Central memory CD8-positive, alpha-beta T cell (primary cell): ENCODE results near the gene IARS2.
"Not testable (repeated sequence)": the region's sequence is repeated elsewhere in the genome, so short reads cannot be mapped to it uniquely, and the experiment has no call there.

Experiments used
- ATAC-seq: fragments of 150-1000 bp; cut with Tn5 transposase; replicated peaks from 2 replicates; pipeline ENCODE4 v1.10.0; 2022; ENCODE audit warnings: mild to moderate bottlenecking, moderate FRiP score, moderate number of reproducible peaks; ENCODE audit not compliant: poor library complexity, severe bottlenecking; ENCODE audit errors: extremely low read depth
- DNase-seq, 2 donors: peaks; one replicate each; pipeline ENCODE4 v3.0.0; 2021; ENCODE audit warnings: low spot score in 2 of 2
- H3K27ac Mint-ChIP-seq: one replicate; pipeline ENCODE4 v1.8.0; 2022; ENCODE audit warnings: low read depth, mild to moderate bottlenecking, moderate library complexity, mixed read lengths
- H3K27me3 Mint-ChIP-seq: one replicate; pipeline ENCODE4 v1.8.0; 2022; ENCODE audit warnings: mixed read lengths
- H3K36me3 Mint-ChIP-seq: one replicate; pipeline ENCODE4 v1.8.0; 2022; ENCODE audit warnings: mild to moderate bottlenecking, moderate library complexity, mixed read lengths; ENCODE audit not compliant: insufficient read depth
- H3K4me1 Mint-ChIP-seq: one replicate; pipeline ENCODE4 v1.8.0; 2022; ENCODE audit warnings: mixed read lengths
- H3K4me3 Mint-ChIP-seq: one replicate; pipeline ENCODE4 v1.8.0; 2022; ENCODE audit warnings: mild to moderate bottlenecking, moderate library complexity, mixed read lengths
- H3K9me3 Mint-ChIP-seq: one replicate; pipeline ENCODE4 v1.8.0; 2022; ENCODE audit warnings: mixed read lengths

The IARS2 gene

GRCh38 chr1:220158530-220158929, 64.6 kb downstream of the IARS2 start:
- peaks cover 13% of the 10 kb centered on the region for H3K4me1 Mint-ChIP-seq
- peaks cover 34% of the 10 kb centered on the region for H3K36me3 Mint-ChIP-seq
- H3K4me3 Mint-ChIP-seq, H3K27ac Mint-ChIP-seq, H3K9me3 Mint-ChIP-seq, ATAC-seq, DNase-seq, H3K27me3 Mint-ChIP-seq: not testable (repeated sequence)

- H3K27ac Mint-ChIP-seq = no peak overlapping the region
- ATAC-seq (no peak), DNase-seq (no peak)
- no peaks in the 10 kb centered on the region for H3K27me3 Mint-ChIP-seq
- H3K4me3 Mint-ChIP-seq = no peak overlapping the region
- H3K36me3 Mint-ChIP-seq = peaks cover 31% of the 10 kb centered on the region
- H3K4me1 Mint-ChIP-seq = peaks cover 13% of the 10 kb centered on the region
- no peaks in the 10 kb centered on the region for H3K9me3 Mint-ChIP-seq
Observed at GRCh38 chr1:220159041-220159440, 65.1 kb downstream of the IARS2 start.

GRCh38 chr1:220160027-220160426, 66.1 kb downstream of the IARS2 start:
- Mint-ChIP-seq H3K36me3 (peaks cover 29% of the 10 kb centered on the region), H3K4me1 (peaks cover 13% of the 10 kb centered on the region), H3K9me3 (no peaks in the 10 kb centered on the region), H3K4me3 (no peak overlapping the region), H3K27ac (peak overlapping the region; percentile 19), H3K27me3 (no peaks in the 10 kb centered on the region)
- ATAC-seq (no peak), DNase-seq (no peak)

GRCh38 chr1:220164116-220164515, 70.2 kb downstream of the IARS2 start:
- no peak for DNase-seq
- no peak for ATAC-seq
- Mint-ChIP-seq H3K4me1 (peaks cover 5% of the 10 kb centered on the region), H3K36me3 (peaks cover 31% of the 10 kb centered on the region), H3K27ac (no peak overlapping the region), H3K4me3 (no peak overlapping the region), H3K9me3 (no peaks in the 10 kb centered on the region), H3K27me3 (no peaks in the 10 kb centered on the region)

- H3K36me3 Mint-ChIP-seq = peaks cover 35% of the 10 kb centered on the region
- H3K27me3 Mint-ChIP-seq = no peaks in the 10 kb centered on the region
- H3K27ac Mint-ChIP-seq = no peak overlapping the region
- no peak for DNase-seq
- ATAC-seq = no peak
- H3K9me3 Mint-ChIP-seq = no peaks in the 10 kb centered on the region
- H3K4me1 Mint-ChIP-seq = peaks cover 8% of the 10 kb centered on the region
- no peak overlapping the region for H3K4me3 Mint-ChIP-seq
Observed at GRCh38 chr1:220164517-220164916, 70.6 kb downstream of the IARS2 start.

- DNase-seq = no peak
- H3K4me1 Mint-ChIP-seq = peaks cover 4% of the 10 kb centered on the region
- H3K27ac Mint-ChIP-seq = no peak overlapping the region
- no peak for ATAC-seq
- peaks cover 46% of the 10 kb centered on the region for H3K36me3 Mint-ChIP-seq
- H3K9me3 Mint-ChIP-seq = no peaks in the 10 kb centered on the region
- H3K4me3 Mint-ChIP-seq = no peak overlapping the region
- no peaks in the 10 kb centered on the region for H3K27me3 Mint-ChIP-seq
Observed at GRCh38 chr1:220166853-220167252, 72.9 kb downstream of the IARS2 start.

- not testable (repeated sequence) for ATAC-seq, H3K4me1 Mint-ChIP-seq, H3K4me3 Mint-ChIP-seq, H3K27ac Mint-ChIP-seq, DNase-seq, H3K9me3 Mint-ChIP-seq, H3K27me3 Mint-ChIP-seq
- H3K36me3 Mint-ChIP-seq = peaks cover 59% of the 10 kb centered on the region
Observed at GRCh38 chr1:220169887-220170286, 76.0 kb downstream of the IARS2 start.

GRCh38 chr1:220170836-220171526, 77.0 kb downstream of the IARS2 start:
- ATAC-seq = no peak

GRCh38 chr1:220176540-220176939, 82.6 kb downstream of the IARS2 start:
- Mint-ChIP-seq H3K9me3 (no peaks in the 10 kb centered on the region), H3K27ac (peak overlapping the region; percentile 51), H3K4me3 (no peak overlapping the region), H3K27me3 (no peaks in the 10 kb centered on the region), H3K36me3 (peaks cover 50% of the 10 kb centered on the region), H3K4me1 (peaks cover 25% of the 10 kb centered on the region)
- DNase-seq = no peak
- ATAC-seq = no peak

More at GRCh38 chr1:220170836-220171526, 77.0 kb downstream of the IARS2 start:
- Mint-ChIP-seq H3K27me3 (no peaks in the 10 kb centered on the region), H3K27ac (no peak overlapping the region), H3K36me3 (peaks cover 55% of the 10 kb centered on the region), H3K4me1 (peaks cover 4% of the 10 kb centered on the region), H3K4me3 (no peak overlapping the region), H3K9me3 (no peaks in the 10 kb centered on the region)
- no peak for DNase-seq

- no peak overlapping the region for H3K27ac Mint-ChIP-seq
- no peaks in the 10 kb centered on the region for H3K9me3 Mint-ChIP-seq
- no peak for DNase-seq
- peaks cover 16% of the 10 kb centered on the region for H3K4me1 Mint-ChIP-seq
- H3K36me3 Mint-ChIP-seq = peaks cover 41% of the 10 kb centered on the region
- no peaks in the 10 kb centered on the region for H3K27me3 Mint-ChIP-seq
- no peak for ATAC-seq
- H3K4me3 Mint-ChIP-seq = no peak overlapping the region
Observed at GRCh38 chr1:220182111-220182510, 88.2 kb downstream of the IARS2 start.

GRCh38 chr1:220182656-220183055, 88.7 kb downstream of the IARS2 start:
- no peak for DNase-seq
- H3K27me3 Mint-ChIP-seq = no peaks in the 10 kb centered on the region
- H3K9me3 Mint-ChIP-seq = no peaks in the 10 kb centered on the region
- no peak for ATAC-seq
- H3K4me1 Mint-ChIP-seq = peaks cover 11% of the 10 kb centered on the region
- no peak overlapping the region for H3K27ac Mint-ChIP-seq
- peaks cover 40% of the 10 kb centered on the region for H3K36me3 Mint-ChIP-seq
- no peak overlapping the region for H3K4me3 Mint-ChIP-seq

GRCh38 chr1:220184506-220184905, 90.6 kb downstream of the IARS2 start:
- H3K9me3 Mint-ChIP-seq = no peaks in the 10 kb centered on the region
- H3K4me3 Mint-ChIP-seq = no peak overlapping the region
- H3K27ac Mint-ChIP-seq = no peak overlapping the region
- ATAC-seq = no peak
- H3K4me1 Mint-ChIP-seq = peaks cover 2% of the 10 kb centered on the region
- peaks cover 44% of the 10 kb centered on the region for H3K36me3 Mint-ChIP-seq
- no peak for DNase-seq
- no peaks in the 10 kb centered on the region for H3K27me3 Mint-ChIP-seq

- no peak for ATAC-seq
- no peaks in the 10 kb centered on the region for H3K4me1 Mint-ChIP-seq
- H3K27me3 Mint-ChIP-seq = no peaks in the 10 kb centered on the region
- no peak for DNase-seq
- H3K27ac Mint-ChIP-seq = no peak overlapping the region
- H3K9me3 Mint-ChIP-seq = no peaks in the 10 kb centered on the region
- no peak overlapping the region for H3K4me3 Mint-ChIP-seq
- H3K36me3 Mint-ChIP-seq = peaks cover 31% of the 10 kb centered on the region
Observed at GRCh38 chr1:220186752-220187151, 92.8 kb downstream of the IARS2 start.
